ENCODE measurements around the gene SLC8A2. TPM values are rescaled to one million over a fixed set of nuclear protein-coding genes. Genes with fewer than 3 reads are reported as not detected.
A peak's percentile ranks its signal among the peaks of the same experiment; 100 is the strongest.
"Not testable (repeated sequence)": the region's sequence is repeated elsewhere in the genome, so short reads cannot be mapped to it uniquely, and the experiment has no call there.

SLC8A2 gene
- total RNA-seq, 4 donors from 2014 or later, result 0.19 to 1.4 (median 0.47) TPM; not detected in 1

GRCh38 chr19:47489072-47489914 lies 17.6 kb upstream of the SLC8A2 start:
- DNase-seq (ENCODE audit: low spot score), result no peak
- ATAC-seq (ENCODE audit: low FRiP score), result no peak
- no peak for TF ChIP-seq CTCF (IDR thresholded peaks at IDR 0.05)

- TF ChIP-seq CTCF (IDR thresholded peaks at IDR 0.05), result no peak
- no peak for DNase-seq (ENCODE audit: low spot score)
- no peak for ATAC-seq (ENCODE audit: low FRiP score)
Observed at GRCh38 chr19:47487551-47488515, 16.1 kb upstream of the SLC8A2 start.

GRCh38 chr19:47486900-47487299 lies 15.2 kb upstream of the SLC8A2 start:
- ATAC-seq (ENCODE audit: low FRiP score), result no peak
- DNase-seq (ENCODE audit: low spot score), result no peak
- TF ChIP-seq CTCF (IDR thresholded peaks at IDR 0.05), result no peak

DNA sequence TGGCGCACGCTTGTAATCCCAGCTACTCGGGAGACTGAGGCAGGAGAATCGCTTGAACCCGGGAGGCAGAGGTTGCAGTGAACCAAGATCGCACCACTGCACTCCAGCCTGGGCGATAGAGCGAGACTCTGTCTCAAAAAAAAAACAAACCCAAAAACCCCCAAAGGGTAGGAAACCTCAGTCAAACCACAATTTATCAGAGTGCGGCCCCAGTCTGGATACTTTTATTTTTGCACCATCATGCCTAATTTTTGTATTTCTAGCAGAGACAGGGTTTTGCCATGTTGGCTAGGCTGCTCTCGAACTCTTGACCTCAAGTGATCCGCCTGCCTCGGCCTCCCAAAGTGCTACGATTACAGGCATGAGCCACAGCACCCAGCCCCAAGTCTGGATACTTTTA lies 14.5 kb upstream of the SLC8A2 start:
- DNase-seq (ENCODE audit: low spot score); ATAC-seq (ENCODE audit: low FRiP score): not testable (repeated sequence)

DNA sequence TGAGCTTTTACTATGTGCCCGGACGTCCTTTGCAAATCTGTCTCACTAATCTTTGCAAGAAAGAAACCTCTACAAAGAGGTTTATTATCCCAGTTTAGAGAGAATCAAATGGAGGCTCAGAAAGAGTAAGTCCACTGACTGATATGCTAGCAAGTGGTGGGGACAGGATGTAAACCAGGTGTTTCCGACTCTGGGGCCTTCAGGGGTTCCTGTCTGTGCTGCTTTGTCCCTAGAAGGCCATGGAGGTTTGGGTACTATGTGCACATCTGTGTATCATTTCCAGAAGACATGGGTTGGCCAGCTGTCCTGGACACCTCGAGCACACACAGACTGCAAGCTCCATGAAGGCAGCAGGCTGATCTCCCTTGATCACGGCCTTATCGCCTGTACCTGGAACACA lies 13.5 kb upstream of the SLC8A2 start:
- ATAC-seq (ENCODE audit: low FRiP score) (no peak), DNase-seq (ENCODE audit: low spot score) (no peak)
- TF ChIP-seq CTCF (IDR thresholded peaks at IDR 0.05), result no peak

- DNase-seq (ENCODE audit: low spot score), result peak; percentile 55
- peak; percentile 92 for ATAC-seq (ENCODE audit: low FRiP score)
- TF ChIP-seq CTCF (IDR thresholded peaks at IDR 0.05), result peak in 1 of 3 donors; percentile 63
Observed at GRCh38 chr19:47483800-47484690, 12.4 kb upstream of the SLC8A2 start, which contains the start of gene KPTN. TSS of gene KPTN (minus strand) at chr19:47484219. CDS start at chr19:47484160, 59 bp downstream.

Measured in omental fat pad (tissue), 4 donors.